Measurements from ENCODE around the gene TRMT10A.

DNA sequence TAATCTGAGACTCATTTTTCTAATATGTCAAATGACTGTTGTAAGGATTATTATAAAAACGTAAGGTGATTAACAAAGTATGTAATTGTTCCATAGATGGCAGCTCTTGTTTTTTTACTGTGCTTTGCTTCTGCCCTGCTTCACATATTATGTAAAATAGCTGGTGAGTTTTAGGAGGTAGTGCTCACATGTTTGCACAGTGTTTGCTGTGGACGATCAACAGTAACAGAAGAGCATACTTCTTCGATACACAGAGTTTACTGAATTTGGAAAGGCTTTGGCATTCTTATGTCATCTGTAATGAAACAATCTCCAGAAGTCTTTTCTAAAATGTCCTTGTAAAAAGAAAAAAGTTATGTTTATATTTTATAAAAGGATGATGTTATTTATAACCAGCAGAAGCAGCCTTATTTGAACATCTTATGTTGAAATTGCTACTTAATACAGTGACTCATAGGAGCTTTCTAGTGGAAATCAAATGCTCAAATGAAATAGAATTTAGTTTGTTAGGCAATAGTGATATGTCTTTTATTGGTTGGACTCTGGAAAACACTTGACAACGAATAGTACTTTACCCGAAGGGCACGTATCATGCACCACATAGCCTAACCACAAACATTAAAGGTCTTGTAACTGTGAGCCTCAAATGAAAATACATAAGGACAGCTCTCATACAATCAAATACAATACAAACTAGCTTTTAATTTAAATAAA is 8.8 kb upstream of the TRMT10A start:
- TF ChIP-seq, protein P1, sequence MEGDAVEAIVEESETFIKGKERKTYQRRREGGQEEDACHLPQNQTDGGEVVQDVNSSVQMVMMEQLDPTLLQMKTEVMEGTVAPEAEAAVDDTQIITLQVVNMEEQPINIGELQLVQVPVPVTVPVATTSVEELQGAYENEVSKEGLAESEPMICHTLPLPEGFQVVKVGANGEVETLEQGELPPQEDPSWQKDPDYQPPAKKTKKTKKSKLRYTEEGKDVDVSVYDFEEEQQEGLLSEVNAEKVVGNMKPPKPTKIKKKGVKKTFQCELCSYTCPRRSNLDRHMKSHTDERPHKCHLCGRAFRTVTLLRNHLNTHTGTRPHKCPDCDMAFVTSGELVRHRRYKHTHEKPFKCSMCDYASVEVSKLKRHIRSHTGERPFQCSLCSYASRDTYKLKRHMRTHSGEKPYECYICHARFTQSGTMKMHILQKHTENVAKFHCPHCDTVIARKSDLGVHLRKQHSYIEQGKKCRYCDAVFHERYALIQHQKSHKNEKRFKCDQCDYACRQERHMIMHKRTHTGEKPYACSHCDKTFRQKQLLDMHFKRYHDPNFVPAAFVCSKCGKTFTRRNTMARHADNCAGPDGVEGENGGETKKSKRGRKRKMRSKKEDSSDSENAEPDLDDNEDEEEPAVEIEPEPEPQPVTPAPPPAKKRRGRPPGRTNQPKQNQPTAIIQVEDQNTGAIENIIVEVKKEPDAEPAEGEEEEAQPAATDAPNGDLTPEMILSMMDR (IDR thresholded peaks at IDR 0.05): no peak
- no peak for TF ChIP-seq POLR2A (IDR thresholded peaks at IDR 0.05)

Data from esophagus squamous epithelium (tissue), 4 donors.